HG03139 (cell line): Measurements from ENCODE around the gene METAP1D.

Experiments
- ATAC-seq: cut with Tn5 transposase; IDR thresholded peaks from one replicate; pipeline ENCODE4 v1.9.1; 2021; ENCODE audit not compliant: unreplicated experiment

METAP1D gene

DNA sequence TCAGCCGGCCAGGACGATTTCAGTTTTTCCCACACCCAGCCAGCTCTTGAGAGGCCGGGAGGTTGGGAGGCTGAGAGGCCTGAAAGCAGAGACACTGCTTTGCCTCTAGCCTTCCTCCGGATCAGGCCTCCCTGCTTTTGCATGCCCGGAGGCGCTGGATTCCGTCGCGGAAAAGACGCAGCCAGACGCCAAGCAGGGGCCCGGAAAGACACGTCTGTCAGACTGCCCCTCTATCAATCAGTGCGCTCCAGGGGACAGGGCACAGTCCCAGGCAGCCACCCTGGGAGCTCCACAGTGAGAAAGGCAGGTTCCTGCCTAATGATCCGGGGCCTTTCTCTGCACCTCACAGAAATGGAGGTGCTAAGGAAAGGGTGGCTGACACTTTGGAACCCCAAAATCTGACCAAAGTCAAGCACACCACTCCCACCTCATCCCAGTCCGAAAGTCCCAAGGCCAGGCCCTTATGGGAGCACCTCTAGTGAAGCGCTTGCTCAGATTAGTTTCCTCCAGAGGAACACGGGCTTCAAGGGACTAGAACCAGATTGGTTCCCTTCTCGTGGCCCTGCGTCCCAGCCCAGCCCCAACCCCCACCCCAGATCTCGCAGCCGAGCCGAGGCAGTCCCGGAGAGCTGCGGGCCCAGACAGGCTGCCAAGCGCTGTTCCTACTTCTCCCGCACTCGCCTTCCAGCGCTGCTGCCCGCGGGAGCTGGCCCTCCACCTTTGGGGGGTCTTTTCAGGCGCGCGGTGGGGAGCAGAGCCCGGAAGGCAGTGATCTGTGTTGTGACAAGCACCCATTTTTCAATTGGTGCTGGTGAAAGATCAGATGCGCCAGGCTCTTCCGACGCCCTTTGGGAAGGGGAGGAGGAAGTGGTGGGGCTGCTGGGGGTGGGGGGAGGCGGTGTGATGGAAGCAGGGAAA lies 90.5 kb downstream of the METAP1D start:
- no peak for ATAC-seq

GRCh38 chr2:172091000-172091641 lies 91.4 kb downstream of the METAP1D start:
- no peak for ATAC-seq

DNA sequence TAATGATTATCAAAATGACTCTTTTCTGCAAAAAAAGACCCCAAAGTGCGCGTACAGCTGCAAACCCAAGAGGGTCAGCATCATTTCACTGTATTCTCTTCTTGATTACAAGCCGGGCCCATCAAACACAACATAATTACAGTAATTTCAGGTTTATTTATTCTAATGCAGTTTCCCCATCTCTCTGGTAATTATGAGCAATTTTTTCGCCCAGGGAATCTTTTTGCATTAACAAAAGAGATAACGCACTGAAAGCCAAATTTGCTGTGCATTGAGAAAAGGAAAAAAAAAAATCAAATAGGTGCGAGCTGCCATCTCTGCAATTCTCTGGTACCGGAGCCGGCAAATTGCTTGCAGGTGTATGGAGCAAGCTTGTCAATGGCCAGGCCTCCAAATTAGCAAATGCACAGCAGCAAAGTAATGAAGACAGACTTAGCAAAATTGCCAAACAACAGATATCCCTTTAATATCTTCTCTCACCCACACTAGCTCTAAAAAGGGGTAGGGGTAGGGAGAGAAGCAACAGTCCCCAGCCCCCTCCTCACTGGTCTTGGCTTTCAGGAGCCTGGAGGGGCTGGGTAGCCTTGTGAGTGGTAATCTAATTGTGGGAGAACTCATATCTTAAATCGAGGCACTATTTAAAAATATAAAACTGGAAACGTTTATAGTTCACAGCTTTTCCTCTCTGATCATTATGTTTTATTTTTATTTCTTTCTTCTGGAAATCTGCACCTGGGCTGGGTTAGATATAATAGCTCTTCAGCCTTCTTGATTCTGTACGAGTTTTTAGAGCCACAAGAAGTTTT lies 92.2 kb downstream of the METAP1D start:
- no peak for ATAC-seq

GRCh38 chr2:172092716-172093415 lies 93.1 kb downstream of the METAP1D start:
- ATAC-seq = no peak

DNA sequence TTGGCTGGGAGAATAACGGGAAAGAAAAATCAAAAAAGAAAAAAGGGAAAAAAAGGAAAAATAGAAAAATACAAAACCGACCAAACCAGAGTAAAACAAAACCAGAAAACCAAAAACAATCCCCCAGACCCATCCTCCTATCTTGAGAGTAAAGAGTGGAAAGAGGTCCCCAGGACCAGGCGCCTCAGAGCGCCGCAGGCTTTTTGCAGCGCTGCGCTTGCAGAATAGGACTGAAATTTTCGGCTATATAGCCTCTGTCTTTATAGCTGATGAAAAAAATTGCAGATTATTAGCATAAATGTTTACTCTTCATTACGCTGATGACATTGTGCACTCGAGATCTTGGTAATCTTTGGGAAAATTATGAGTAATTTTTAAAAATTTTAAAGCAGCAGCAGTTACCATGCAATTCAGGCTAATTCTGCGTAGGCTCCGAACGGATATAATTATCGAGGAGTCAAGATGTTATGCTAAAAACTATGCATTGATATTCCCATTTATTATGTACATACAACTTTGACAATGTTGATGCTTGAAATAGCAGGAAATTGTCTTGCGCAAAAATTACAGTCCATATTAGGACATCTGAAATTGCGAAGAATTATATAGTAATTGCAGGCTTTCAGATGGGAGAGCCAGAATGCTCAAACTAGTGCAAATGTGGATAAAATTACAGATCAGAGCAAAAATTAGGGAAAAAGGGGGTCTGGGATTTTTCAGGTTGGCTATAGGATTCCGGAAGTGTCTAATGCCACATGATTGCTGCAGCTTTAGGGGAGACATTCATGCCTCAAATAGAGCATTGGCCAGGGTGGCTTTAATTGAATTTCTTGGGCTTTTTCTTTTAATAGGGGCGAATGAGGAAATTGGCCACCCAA lies 93.9 kb downstream of the METAP1D start:
- ATAC-seq = no peak

DNA sequence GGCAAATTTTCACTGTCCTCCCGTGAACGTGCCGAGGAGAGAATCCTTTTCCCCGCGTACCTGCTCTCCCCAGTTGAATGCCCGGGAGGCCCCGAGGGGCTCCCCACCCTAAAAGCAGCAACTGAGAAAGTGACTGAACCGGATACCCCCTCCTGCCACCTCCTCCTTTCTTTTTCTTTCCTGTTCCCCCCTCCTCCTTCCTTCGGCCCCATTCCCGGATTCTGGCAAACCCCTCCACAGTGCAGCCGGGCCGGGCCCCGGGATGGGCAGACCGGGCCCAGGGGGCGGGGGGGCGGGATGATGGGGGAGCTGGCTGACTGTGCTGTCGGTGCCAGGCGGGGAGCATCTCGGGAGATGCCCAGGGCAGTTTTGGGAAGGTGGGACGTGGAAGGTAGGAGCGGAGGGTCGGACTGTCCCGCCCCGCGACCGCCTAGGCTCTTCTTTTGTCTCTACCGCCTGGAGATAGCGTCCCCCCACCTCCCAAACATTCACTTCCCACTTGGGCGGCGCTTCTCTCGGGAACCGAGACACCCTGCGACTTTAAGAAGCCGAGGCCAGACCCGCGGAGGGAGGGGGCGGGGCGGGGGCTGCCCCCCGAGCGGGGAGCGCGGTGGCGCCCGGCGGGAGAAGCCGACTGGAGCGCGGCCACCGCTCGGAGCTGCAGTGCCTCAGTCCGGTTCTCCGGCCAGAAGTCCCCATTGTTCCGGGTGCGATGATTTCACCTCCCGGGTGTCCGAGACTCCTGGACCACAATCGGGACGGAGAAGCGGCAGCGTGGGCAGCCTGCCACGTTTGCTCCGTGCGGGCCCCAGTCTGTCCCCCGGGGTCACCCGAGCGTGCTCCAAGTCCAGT lies 94.8 kb downstream of the METAP1D start:
- no peak for ATAC-seq

GRCh38 chr2:172095146-172095904 lies 95.6 kb downstream of the METAP1D start:
- ATAC-seq = no peak

DNA sequence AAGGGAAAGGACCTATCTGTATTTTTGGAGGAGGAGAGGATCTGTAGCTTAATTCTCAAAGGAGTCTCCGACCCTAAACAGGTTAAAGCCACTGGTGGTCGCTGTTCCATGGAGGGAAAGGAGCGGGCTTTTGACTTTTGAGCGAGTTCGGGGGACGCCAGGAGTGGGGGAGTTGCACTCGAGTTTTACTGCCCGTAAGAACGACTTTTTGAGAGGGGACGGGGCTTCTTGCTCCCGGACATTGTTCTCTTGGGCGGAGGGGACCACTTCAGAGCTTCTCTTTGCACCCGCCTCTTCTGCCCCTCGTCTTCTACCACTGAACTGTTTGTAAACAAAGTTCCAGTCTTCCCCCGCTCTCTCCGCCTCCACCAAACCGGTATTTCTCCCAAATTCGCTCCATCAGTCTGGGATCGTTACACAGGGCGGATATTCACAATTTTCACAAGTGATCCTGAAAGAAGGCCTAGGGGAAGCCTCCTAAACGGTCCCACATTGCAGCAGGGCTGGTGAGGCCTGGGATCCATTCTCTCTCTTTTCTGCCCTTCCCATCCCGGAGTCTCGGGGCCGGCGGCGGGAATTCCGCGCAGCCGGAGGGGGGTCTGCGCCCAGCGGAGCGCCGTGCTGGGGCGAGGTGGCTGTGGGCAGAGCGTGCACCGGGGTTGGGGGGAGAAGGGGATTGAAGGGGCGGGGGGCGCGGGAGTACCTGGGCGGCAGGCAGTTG lies 96.3 kb downstream of the METAP1D start:
- ATAC-seq = no peak

GRCh38 chr2:172096626-172097547 lies 97.1 kb downstream of the METAP1D start:
- ATAC-seq = no peak

- no peak for ATAC-seq
Observed at GRCh38 chr2:172097557-172098131, 97.9 kb downstream of the METAP1D start.

- no peak for ATAC-seq
Observed at GRCh38 chr2:172098287-172098649, 98.5 kb downstream of the METAP1D start.

- ATAC-seq = no peak
Observed at GRCh38 chr2:172098650-172099471, 99.1 kb downstream of the METAP1D start.

DNA sequence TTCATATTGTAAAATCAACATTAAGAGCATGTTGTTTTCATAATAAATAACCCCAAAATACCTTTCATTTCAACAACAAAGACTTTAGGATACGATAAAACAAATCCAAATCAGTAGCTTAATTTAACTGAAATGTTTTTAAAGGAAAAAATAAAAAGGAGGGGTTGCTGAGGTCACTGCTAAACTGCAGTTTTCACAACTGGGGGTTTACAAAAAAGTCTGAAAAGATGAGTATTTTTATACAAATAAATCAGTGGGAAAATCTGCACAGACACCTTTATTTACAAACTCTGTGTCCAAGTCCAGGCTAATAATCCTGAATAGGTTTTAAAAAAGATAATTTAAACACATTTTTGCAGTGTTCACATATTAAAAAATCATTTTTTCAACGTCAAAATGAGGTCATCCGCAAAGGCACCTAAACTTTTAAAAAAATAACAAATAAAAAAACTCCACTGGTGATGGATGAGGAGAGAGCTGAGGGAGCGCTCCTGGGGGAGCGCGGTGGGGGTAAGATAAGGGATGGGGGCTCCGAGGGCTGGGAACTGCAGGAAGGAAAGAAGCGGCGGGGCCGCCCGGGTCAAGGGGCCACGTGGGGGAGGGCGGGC lies 99.8 kb downstream of the METAP1D start:
- ATAC-seq = no peak

- no peak for ATAC-seq
Observed at GRCh38 chr2:172100080-172100934, 100.6 kb downstream of the METAP1D start.
